Ishikawa (cell line): ENCODE measurements around the gene GAS7.

ENCODE experiments used
- CEBPB ChIP-seq: IDR thresholded peaks from 2 replicates; pipeline ENCODE4 v1.6.1; 2012
- CREB1 ChIP-seq: IDR thresholded peaks from 2 replicates; pipeline ENCODE4 v1.6.1; 2012; ENCODE audit warnings: low read depth
- EGR1 ChIP-seq: IDR thresholded peaks from 2 replicates; pipeline ENCODE4 v1.6.1; 2012
- EP300 ChIP-seq: IDR thresholded peaks from 2 replicates; pipeline ENCODE4 v1.6.1; 2012; ENCODE audit warnings: borderline replicate concordance
- FOXM1 ChIP-seq: IDR thresholded peaks from 2 replicates; pipeline ENCODE4 v1.6.1; 2012; ENCODE audit warnings: low read depth, borderline replicate concordance
- MAX ChIP-seq: IDR thresholded peaks from 2 replicates; pipeline ENCODE4 v1.6.1; 2012
- NFIC ChIP-seq: IDR thresholded peaks from 2 replicates; pipeline ENCODE4 v1.6.1; 2012
- RAD21 ChIP-seq: IDR thresholded peaks from 2 replicates; pipeline ENCODE4 v1.6.1; 2012; ENCODE audit warnings: low read depth
- TAF1 ChIP-seq: IDR thresholded peaks from 2 replicates; pipeline ENCODE4 v1.6.1; 2012; ENCODE audit warnings: low read depth, mild to moderate bottlenecking
- TCF12 ChIP-seq: IDR thresholded peaks from 2 replicates; pipeline ENCODE4 v1.6.1; 2012; ENCODE audit warnings: low read depth
- TEAD4 ChIP-seq: IDR thresholded peaks from 2 replicates; pipeline ENCODE4 v1.6.1; 2012
- YY1 ChIP-seq: IDR thresholded peaks from 2 replicates; pipeline ENCODE4 v1.6.1; 2012; ENCODE audit warnings: low read depth
- ZBTB7A ChIP-seq: IDR thresholded peaks from 2 replicates; pipeline ENCODE4 v1.6.1; 2012; ENCODE audit warnings: low read depth
- TF ChIP-seq, protein P1 (sequence below): IDR thresholded peaks from 2 replicates; pipeline ENCODE4 v1.6.1; 2012; ENCODE audit warnings: low read depth, mild to moderate bottlenecking
- TF ChIP-seq, protein P2 (sequence below): IDR thresholded peaks from 2 replicates; pipeline ENCODE4 v1.6.1; 2012

Gene GAS7

GRCh38 chr17:10010752-10011151 is 187.7 kb downstream of the GAS7 start:
- TF ChIP-seq YY1 (no peak), TCF12 (no peak), TEAD4 (no peak), NFIC (no peak), RAD21 (no peak), ZBTB7A (no peak), MAX (no peak), CEBPB (no peak), EP300 (no peak), CREB1 (no peak), TAF1 (no peak), FOXM1 (no peak), EGR1 (no peak)
- TF ChIP-seq, protein P1, sequence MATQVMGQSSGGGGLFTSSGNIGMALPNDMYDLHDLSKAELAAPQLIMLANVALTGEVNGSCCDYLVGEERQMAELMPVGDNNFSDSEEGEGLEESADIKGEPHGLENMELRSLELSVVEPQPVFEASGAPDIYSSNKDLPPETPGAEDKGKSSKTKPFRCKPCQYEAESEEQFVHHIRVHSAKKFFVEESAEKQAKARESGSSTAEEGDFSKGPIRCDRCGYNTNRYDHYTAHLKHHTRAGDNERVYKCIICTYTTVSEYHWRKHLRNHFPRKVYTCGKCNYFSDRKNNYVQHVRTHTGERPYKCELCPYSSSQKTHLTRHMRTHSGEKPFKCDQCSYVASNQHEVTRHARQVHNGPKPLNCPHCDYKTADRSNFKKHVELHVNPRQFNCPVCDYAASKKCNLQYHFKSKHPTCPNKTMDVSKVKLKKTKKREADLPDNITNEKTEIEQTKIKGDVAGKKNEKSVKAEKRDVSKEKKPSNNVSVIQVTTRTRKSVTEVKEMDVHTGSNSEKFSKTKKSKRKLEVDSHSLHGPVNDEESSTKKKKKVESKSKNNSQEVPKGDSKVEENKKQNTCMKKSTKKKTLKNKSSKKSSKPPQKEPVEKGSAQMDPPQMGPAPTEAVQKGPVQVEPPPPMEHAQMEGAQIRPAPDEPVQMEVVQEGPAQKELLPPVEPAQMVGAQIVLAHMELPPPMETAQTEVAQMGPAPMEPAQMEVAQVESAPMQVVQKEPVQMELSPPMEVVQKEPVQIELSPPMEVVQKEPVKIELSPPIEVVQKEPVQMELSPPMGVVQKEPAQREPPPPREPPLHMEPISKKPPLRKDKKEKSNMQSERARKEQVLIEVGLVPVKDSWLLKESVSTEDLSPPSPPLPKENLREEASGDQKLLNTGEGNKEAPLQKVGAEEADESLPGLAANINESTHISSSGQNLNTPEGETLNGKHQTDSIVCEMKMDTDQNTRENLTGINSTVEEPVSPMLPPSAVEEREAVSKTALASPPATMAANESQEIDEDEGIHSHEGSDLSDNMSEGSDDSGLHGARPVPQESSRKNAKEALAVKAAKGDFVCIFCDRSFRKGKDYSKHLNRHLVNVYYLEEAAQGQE: no peak
- TF ChIP-seq, protein P2, sequence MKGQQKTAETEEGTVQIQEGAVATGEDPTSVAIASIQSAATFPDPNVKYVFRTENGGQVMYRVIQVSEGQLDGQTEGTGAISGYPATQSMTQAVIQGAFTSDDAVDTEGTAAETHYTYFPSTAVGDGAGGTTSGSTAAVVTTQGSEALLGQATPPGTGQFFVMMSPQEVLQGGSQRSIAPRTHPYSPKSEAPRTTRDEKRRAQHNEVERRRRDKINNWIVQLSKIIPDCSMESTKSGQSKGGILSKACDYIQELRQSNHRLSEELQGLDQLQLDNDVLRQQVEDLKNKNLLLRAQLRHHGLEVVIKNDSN: no peak

GRCh38 chr17:10003705-10004104 is 194.7 kb downstream of the GAS7 start:
- TF ChIP-seq EP300: no peak
- TF ChIP-seq TCF12: no peak
- TF ChIP-seq CREB1: no peak
- TF ChIP-seq TEAD4: no peak
- TF ChIP-seq ZBTB7A: no peak
- TF ChIP-seq, protein P2: no peak
- TF ChIP-seq CEBPB: no peak
- TF ChIP-seq TAF1: no peak
- no peak for TF ChIP-seq YY1
- TF ChIP-seq, protein P1: no peak

GRCh38 chr17:10001306-10001873 is 197.0 kb downstream of the GAS7 start:
- TF ChIP-seq TAF1 (no peak), EGR1 (no peak), YY1 (no peak), RAD21 (no peak), ZBTB7A (no peak), CEBPB (no peak), FOXM1 (no peak), MAX (no peak), TCF12 (no peak), NFIC (no peak), EP300 (no peak), TEAD4 (no peak), CREB1 (no peak)
- TF ChIP-seq, protein P1: no peak
- TF ChIP-seq, protein P2: no peak

GRCh38 chr17:9999919-10000695 is 198.3 kb downstream of the GAS7 start:
- TF ChIP-seq FOXM1 (no peak), CEBPB (no peak), EGR1 (no peak), EP300 (no peak), RAD21 (no peak), TCF12 (no peak), NFIC (no peak), YY1 (no peak), CREB1 (no peak), TAF1 (no peak), MAX (no peak), TEAD4 (no peak), ZBTB7A (no peak)
- TF ChIP-seq, protein P2: no peak
- TF ChIP-seq, protein P1: no peak
